H9 (cell line): ENCODE data around the gene HYPK. TPM values are rescaled to one million over a fixed set of nuclear protein-coding genes. Genes with fewer than 3 reads are reported as not detected.

Experiments
- DNase-seq: peaks from one replicate; pipeline ENCODE4 v3.0.0-alpha.2; 2017
- H2AFZ ChIP-seq: one replicate; pipeline ENCODE4 v1.6.1; 2013; ENCODE audit warnings: mild to moderate bottlenecking, low read length, control low read depth, moderate library complexity
- H2AK5ac ChIP-seq: 2 replicates; pipeline ENCODE4 v1.6.1; 2013; ENCODE audit warnings: low read length, control low read depth, mixed read lengths; ENCODE audit not compliant: insufficient read length
- H2BK120ac ChIP-seq: one replicate; pipeline ENCODE4 v1.6.1; 2013; ENCODE audit warnings: low read depth, mild to moderate bottlenecking, low read length, control low read depth, inconsistent platforms; ENCODE audit not compliant: poor library complexity, severe bottlenecking
- H2BK12ac ChIP-seq: 2 replicates; pipeline ENCODE4 v1.6.1; 2013; ENCODE audit warnings: low read length, control low read depth, mixed read lengths, low read depth; ENCODE audit not compliant: insufficient read length
- H2BK15ac ChIP-seq: 2 replicates; pipeline ENCODE4 v1.6.1; 2013; ENCODE audit warnings: low read depth, low read length, control low read depth
- H2BK20ac ChIP-seq: one replicate; pipeline ENCODE4 v1.6.1; 2013; ENCODE audit warnings: low read depth, mild to moderate bottlenecking, low read length, control low read depth, inconsistent platforms; ENCODE audit not compliant: poor library complexity, severe bottlenecking
- H2BK5ac ChIP-seq: 2 replicates; pipeline ENCODE4 v1.6.1; 2013; ENCODE audit warnings: low read length, control low read depth, mixed read lengths; ENCODE audit not compliant: insufficient read length
- H3K14ac ChIP-seq: 2 replicates; pipeline ENCODE4 v1.6.1; 2013; ENCODE audit warnings: low read length, control low read depth; ENCODE audit not compliant: insufficient read depth
- H3K18ac ChIP-seq: 2 replicates; pipeline ENCODE4 v1.6.1; 2013; ENCODE audit warnings: low read depth, mild to moderate bottlenecking, mixed read lengths, low read length, control low read depth; ENCODE audit not compliant: insufficient read length
- H3K23ac ChIP-seq: 2 replicates; pipeline ENCODE4 v1.6.1; 2013; ENCODE audit warnings: low read length, control low read depth, mixed read lengths, low read depth; ENCODE audit not compliant: insufficient read length
- H3K23me2 ChIP-seq: 2 replicates; pipeline ENCODE4 v1.6.1; 2013; ENCODE audit warnings: low read depth, mild to moderate bottlenecking, mixed read lengths, low read length, control low read depth; ENCODE audit not compliant: insufficient read length, poor library complexity, severe bottlenecking
- H3K27ac ChIP-seq: 2 replicates; pipeline ENCODE4 v1.5.1; 2013; ENCODE audit warnings: low read length, control low read depth, mixed read lengths, low read depth; ENCODE audit not compliant: insufficient read length
- H3K27me3 ChIP-seq: 2 replicates; pipeline ENCODE4 v1.6.1; 2013; ENCODE audit warnings: low read length, control low read depth, inconsistent platforms; ENCODE audit not compliant: insufficient read depth
- H3K4ac ChIP-seq: 2 replicates; pipeline ENCODE4 v1.6.1; 2013; ENCODE audit warnings: low read depth, mild to moderate bottlenecking, control low read depth, inconsistent platforms, low read length, moderate library complexity
- H3K4me1 ChIP-seq: 2 replicates; pipeline ENCODE4 v1.6.1; 2013; ENCODE audit warnings: low read length, control low read depth, inconsistent platforms; ENCODE audit not compliant: insufficient read depth
- H3K4me2 ChIP-seq: 2 replicates; pipeline ENCODE4 v1.6.1; 2013; ENCODE audit warnings: low read length, control low read depth, mixed read lengths; ENCODE audit not compliant: insufficient read length, insufficient read depth
- H3K56ac ChIP-seq: 2 replicates; pipeline ENCODE4 v1.6.1; 2013; ENCODE audit warnings: low read depth, mild to moderate bottlenecking, mixed read lengths, low read length, control low read depth; ENCODE audit not compliant: insufficient read length
- H3K79me1 ChIP-seq: 2 replicates; pipeline ENCODE4 v1.6.1; 2013; ENCODE audit warnings: low read depth, mild to moderate bottlenecking, moderate library complexity, low read length, control low read depth, inconsistent platforms; ENCODE audit not compliant: insufficient read depth, poor library complexity, severe bottlenecking
- H3K79me2 ChIP-seq: 2 replicates; pipeline ENCODE4 v1.6.1; 2013; ENCODE audit warnings: low read length, control low read depth, inconsistent platforms; ENCODE audit not compliant: insufficient read depth
- H3K9ac ChIP-seq: 2 replicates; pipeline ENCODE4 v1.6.1; 2013; ENCODE audit warnings: low read length, control low read depth, mixed read lengths; ENCODE audit not compliant: insufficient read length; ENCODE audit errors: extremely low read depth
- H3K9me3 ChIP-seq: one replicate; pipeline ENCODE4 v1.6.1; 2013; ENCODE audit warnings: low read depth, low read length, inconsistent platforms; ENCODE audit not compliant: control insufficient read depth
- H3T11ph ChIP-seq: one replicate; pipeline ENCODE4 v1.6.1; 2013; ENCODE audit warnings: mild to moderate bottlenecking, low read length, control low read depth, inconsistent platforms
- H4K20me1 ChIP-seq: one replicate; pipeline ENCODE4 v1.6.1; 2013; ENCODE audit not compliant: control insufficient read depth, insufficient read length, insufficient read depth
- H4K5ac ChIP-seq: 2 replicates; pipeline ENCODE4 v1.6.1; 2013; ENCODE audit warnings: low read depth, mild to moderate bottlenecking, mixed read lengths, low read length, control low read depth; ENCODE audit not compliant: insufficient read length
- H4K8ac ChIP-seq: replicated peaks from 2 replicates; pipeline ENCODE4 v1.6.1; 2013; ENCODE audit warnings: low read length, control low read depth, mixed read lengths, low read depth; ENCODE audit not compliant: insufficient read length
- H4K91ac ChIP-seq: 2 replicates; pipeline ENCODE4 v1.6.1; 2013; ENCODE audit warnings: low read depth, mild to moderate bottlenecking, moderate library complexity, mixed read lengths, low read length, control low read depth; ENCODE audit not compliant: insufficient read length
- H3K27ac Mint-ChIP-seq, 3 experiments: 2 replicates in 2 of 3; 3 replicates in 1 of 3; pipeline ENCODE4 v1.8.0; 2020 to 2021; ENCODE audit warnings: mixed read lengths in 3 of 3, mild to moderate bottlenecking in 1 of 3, moderate library complexity in 1 of 3
- H3K27me3 Mint-ChIP-seq: 2 replicates; pipeline ENCODE4 v1.8.0; 2021; ENCODE audit warnings: low read depth, mild to moderate bottlenecking, moderate library complexity, mixed read lengths
- H3K36me3 Mint-ChIP-seq, 3 experiments: 2 replicates in 2 of 3; 3 replicates in 1 of 3; pipeline ENCODE4 v1.8.0; 2020 to 2021; ENCODE audit warnings: low read depth in 3 of 3, mixed read lengths in 3 of 3; ENCODE audit not compliant: insufficient read depth in 1 of 3
- H3K4me1 Mint-ChIP-seq, 2 experiments: 2 replicates each; pipeline ENCODE4 v1.8.0; 2020; ENCODE audit warnings: mixed read lengths in 2 of 2
- H3K4me3 Mint-ChIP-seq, 2 experiments: 2 replicates in 1 of 2; 3 replicates in 1 of 2; pipeline ENCODE4 v1.8.0; 2020 to 2021; ENCODE audit warnings: mild to moderate bottlenecking in 2 of 2, mixed read lengths in 2 of 2, moderate library complexity in 1 of 2
- H3K9me3 Mint-ChIP-seq, 2 experiments: 2 replicates in 1 of 2; 3 replicates in 1 of 2; pipeline ENCODE4 v1.8.0; 2020; ENCODE audit warnings: mild to moderate bottlenecking in 2 of 2, mixed read lengths in 2 of 2, moderate library complexity in 1 of 2
- CTCF ChIP-seq: fragments of 200-600 bp; sonication (generic); conservative IDR thresholded peaks from 3 replicates; pipeline ENCODE4 v1.8.0; 2021; ENCODE audit warnings: antibody characterized with exemption, mild to moderate bottlenecking
- WGBS: extraction: QIAGEN DNeasy Blood & Tissue Kit; methylation state at CpG from one replicate; pipeline ENCODE4 v1.1.7; 2013; ENCODE audit warnings: missing lambda C conversion rate, low lambda C conversion rate, mixed read lengths; ENCODE audit not compliant: insufficient read length; ENCODE audit errors: extremely low coverage; 5-methylcytosine and 5-hydroxymethylcytosine counted together
- total RNA-seq: library from RNA; stranded (reverse); gene quantifications from 2 replicates; pipeline ENCODE4 v1.2.1, GENCODE V29; 2021

The HYPK gene
- total RNA-seq, 1 experiment from 2014 or later: 25.4 TPM

GRCh38 chr15:43799209-43799944 lies 1.0 kb upstream of the HYPK start:
- Histone ChIP-seq H3K56ac (no peak overlapping the region), H2BK120ac (no peak overlapping the region), H2BK20ac (no peak overlapping the region), H3K18ac (no peak overlapping the region), H3K4me1 (peaks cover 9% of the 10 kb centered on the region; the same call in 1 of the 2 replicates), H3K9me3 (no peaks in the 10 kb centered on the region), H3K27me3 (no peaks in the 10 kb centered on the region), H3K79me2 (no peaks in the 10 kb centered on the region), H3K9ac (no peak overlapping the region), H3K79me1 (peaks cover under 1% of the 10 kb centered on the region), H2BK12ac (no peak overlapping the region), H3K27ac (no peak overlapping the region), H2BK5ac (no peak overlapping the region), H3K23ac (no peak overlapping the region), H4K5ac (no peak overlapping the region), H3K4me2 (no peak overlapping the region), H3K4ac (no peak overlapping the region), H3T11ph (no peak overlapping the region), H4K91ac (no peak overlapping the region), H2AFZ (no peak overlapping the region), H2BK15ac (no peak overlapping the region), H2AK5ac (no peak overlapping the region), H4K8ac (no peak overlapping the region), H3K14ac (no peak overlapping the region), H4K20me1 (no peaks in the 10 kb centered on the region), H3K23me2 (peaks cover 4% of the 10 kb centered on the region)
- no peak for TF ChIP-seq CTCF
- H3K36me3 Mint-ChIP-seq: peaks cover 43 to 81% (median 55%) of the 10 kb centered on the region in 3 experiments
- peak overlapping the region in 2 of 3 experiments; percentile 87 to 94; a peak in 4 of 7 replicates for H3K27ac Mint-ChIP-seq
- H3K9me3 Mint-ChIP-seq: no peaks in the 10 kb centered on the region
- peaks cover 59 to 64% of the 10 kb centered on the region in 2 experiments for H3K4me1 Mint-ChIP-seq
- no CpG with 5 or more reads among the region's 16 CpGs for WGBS
- H3K4me3 Mint-ChIP-seq: peak overlapping the region in 1 of 2 experiments; percentile 99; a peak in 2 of 5 replicates
- peak; percentile 51 for DNase-seq
- no peaks in the 10 kb centered on the region; the same call in 1 of the 2 replicates for H3K27me3 Mint-ChIP-seq
